SK-N-SH treated with all-trans-retinoic acid at 6 μM for 48 hours (cell line): ENCODE measurements around the gene CHST11.

Source experiments
- ARNTL ChIP-seq: fragments of 450-650 bp; formaldehyde crosslinking; IDR thresholded peaks from 2 replicates; pipeline ENCODE4 v1.5.0; 2020; ENCODE audit warnings: low read depth, mild to moderate bottlenecking, moderate library complexity, borderline replicate concordance
- GLIS3 ChIP-seq: fragments of 250-450 bp; sonication (Bioruptor Pico); IDR thresholded peaks from 2 replicates; pipeline ENCODE4 v1.5.0; 2020; ENCODE audit warnings: mild to moderate bottlenecking, moderate library complexity
- RARB ChIP-seq: fragments of 250-450 bp; sonication (Bioruptor Pico); IDR thresholded peaks from 2 replicates; pipeline ENCODE4 v1.8.0; 2021; ENCODE audit warnings: mild to moderate bottlenecking, moderate library complexity
- TCF4 ChIP-seq: fragments of 250-450 bp; sonication (Bioruptor Pico); IDR thresholded peaks from 2 replicates; pipeline ENCODE4 v1.8.0; 2021; ENCODE audit warnings: mild to moderate bottlenecking, moderate library complexity, borderline replicate concordance
- TOX ChIP-seq: fragments of 250-450 bp; sonication (Bioruptor Pico); IDR thresholded peaks from 2 replicates; pipeline ENCODE4 v1.8.0; 2021; ENCODE audit warnings: mild to moderate bottlenecking, moderate library complexity, borderline replicate concordance
- ZFP3 ChIP-seq: fragments of 250-450 bp; sonication (Bioruptor Pico); IDR thresholded peaks from 2 replicates; pipeline ENCODE4 v1.5.0; 2020; ENCODE audit warnings: mild to moderate bottlenecking, moderate library complexity
- ZNF565 ChIP-seq: fragments of 450-650 bp; formaldehyde crosslinking; conservative IDR thresholded peaks from 2 replicates; pipeline ENCODE4 v1.5.0; 2020; ENCODE audit warnings: low read depth, mild to moderate bottlenecking, moderate library complexity
- ZNF70 ChIP-seq: fragments of 450-650 bp; formaldehyde crosslinking; IDR thresholded peaks from 2 replicates; pipeline ENCODE4 v1.5.0; 2020; ENCODE audit warnings: mild to moderate bottlenecking, moderate library complexity
- TF ChIP-seq, protein P1 (sequence below): fragments of 250-450 bp; sonication (Bioruptor Pico); IDR thresholded peaks from 2 replicates; pipeline ENCODE4 v1.8.0; 2020; ENCODE audit warnings: mild to moderate bottlenecking, moderate library complexity, borderline replicate concordance
- TF ChIP-seq, protein P2 (sequence below): fragments of 250-450 bp; sonication (Bioruptor Pico); IDR thresholded peaks from 2 replicates; pipeline ENCODE4 v1.8.0; 2021; ENCODE audit warnings: low read depth, mild to moderate bottlenecking, moderate library complexity, borderline replicate concordance

DNA sequence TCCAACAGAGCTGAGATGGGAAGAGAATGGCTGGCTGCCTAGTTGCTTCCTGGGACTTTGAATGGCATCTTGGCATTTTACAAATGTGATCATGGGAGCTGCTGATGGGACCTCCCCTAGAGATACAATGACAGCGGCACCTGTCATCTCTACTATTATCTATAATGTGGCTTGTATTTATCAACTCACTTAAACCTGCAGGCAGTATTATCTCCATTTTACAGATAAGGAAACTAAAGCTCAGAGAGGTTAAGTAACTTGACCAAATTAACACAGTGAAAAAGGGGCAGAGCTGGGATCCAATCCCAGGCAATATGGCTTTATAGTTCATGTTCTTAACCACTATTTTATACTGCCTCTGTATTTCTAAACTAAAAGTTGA, 111.7 kb downstream of the CHST11 start:
- TF ChIP-seq RARB (CRISPR knock-in tag) (no peak), ZFP3 (CRISPR knock-in tag) (no peak), TCF4 (CRISPR knock-in tag) (no peak), ZNF565 (CRISPR knock-in tag) (no peak), ZNF70 (CRISPR knock-in tag) (no peak), ARNTL (CRISPR knock-in tag) (no peak), TOX (CRISPR knock-in tag) (no peak), GLIS3 (CRISPR knock-in tag) (no peak)
- TF ChIP-seq, protein P1, sequence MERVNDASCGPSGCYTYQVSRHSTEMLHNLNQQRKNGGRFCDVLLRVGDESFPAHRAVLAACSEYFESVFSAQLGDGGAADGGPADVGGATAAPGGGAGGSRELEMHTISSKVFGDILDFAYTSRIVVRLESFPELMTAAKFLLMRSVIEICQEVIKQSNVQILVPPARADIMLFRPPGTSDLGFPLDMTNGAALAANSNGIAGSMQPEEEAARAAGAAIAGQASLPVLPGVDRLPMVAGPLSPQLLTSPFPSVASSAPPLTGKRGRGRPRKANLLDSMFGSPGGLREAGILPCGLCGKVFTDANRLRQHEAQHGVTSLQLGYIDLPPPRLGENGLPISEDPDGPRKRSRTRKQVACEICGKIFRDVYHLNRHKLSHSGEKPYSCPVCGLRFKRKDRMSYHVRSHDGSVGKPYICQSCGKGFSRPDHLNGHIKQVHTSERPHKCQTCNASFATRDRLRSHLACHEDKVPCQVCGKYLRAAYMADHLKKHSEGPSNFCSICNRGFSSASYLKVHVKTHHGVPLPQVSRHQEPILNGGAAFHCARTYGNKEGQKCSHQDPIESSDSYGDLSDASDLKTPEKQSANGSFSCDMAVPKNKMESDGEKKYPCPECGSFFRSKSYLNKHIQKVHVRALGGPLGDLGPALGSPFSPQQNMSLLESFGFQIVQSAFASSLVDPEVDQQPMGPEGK, result no peak
- TF ChIP-seq, protein P2, sequence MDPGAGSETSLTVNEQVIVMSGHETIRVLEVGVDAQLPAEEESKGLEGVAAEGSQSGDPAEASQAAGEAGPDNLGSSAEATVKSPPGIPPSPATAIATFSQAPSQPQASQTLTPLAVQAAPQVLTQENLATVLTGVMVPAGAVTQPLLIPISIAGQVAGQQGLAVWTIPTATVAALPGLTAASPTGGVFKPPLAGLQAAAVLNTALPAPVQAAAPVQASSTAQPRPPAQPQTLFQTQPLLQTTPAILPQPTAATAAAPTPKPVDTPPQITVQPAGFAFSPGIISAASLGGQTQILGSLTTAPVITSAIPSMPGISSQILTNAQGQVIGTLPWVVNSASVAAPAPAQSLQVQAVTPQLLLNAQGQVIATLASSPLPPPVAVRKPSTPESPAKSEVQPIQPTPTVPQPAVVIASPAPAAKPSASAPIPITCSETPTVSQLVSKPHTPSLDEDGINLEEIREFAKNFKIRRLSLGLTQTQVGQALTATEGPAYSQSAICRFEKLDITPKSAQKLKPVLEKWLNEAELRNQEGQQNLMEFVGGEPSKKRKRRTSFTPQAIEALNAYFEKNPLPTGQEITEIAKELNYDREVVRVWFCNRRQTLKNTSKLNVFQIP (CRISPR knock-in tag), result no peak
